ENCODE data around the gene MIGA1.

DNA sequence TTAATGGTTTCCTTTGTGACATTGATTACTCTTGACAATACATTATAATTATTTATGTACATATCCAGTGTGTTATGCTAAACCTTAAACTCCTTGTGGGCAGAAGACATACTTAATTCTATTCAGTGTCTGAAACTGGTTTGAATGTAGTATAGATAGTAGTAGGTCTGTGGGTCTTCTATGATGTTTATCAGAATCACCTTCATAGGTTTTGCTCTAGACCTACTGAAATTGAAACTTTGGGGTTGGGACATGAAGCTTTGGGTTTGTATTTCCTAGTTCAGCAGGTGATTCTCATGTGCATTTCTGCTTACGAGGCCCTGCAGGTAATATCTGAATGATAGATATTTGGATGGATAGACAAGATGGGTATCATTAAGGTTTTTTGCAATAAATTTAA lies 48.6 kb downstream of the MIGA1 start:
- TF ChIP-seq, protein P1, sequence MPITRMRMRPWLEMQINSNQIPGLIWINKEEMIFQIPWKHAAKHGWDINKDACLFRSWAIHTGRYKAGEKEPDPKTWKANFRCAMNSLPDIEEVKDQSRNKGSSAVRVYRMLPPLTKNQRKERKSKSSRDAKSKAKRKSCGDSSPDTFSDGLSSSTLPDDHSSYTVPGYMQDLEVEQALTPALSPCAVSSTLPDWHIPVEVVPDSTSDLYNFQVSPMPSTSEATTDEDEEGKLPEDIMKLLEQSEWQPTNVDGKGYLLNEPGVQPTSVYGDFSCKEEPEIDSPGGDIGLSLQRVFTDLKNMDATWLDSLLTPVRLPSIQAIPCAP (CRISPR knock-in tag; IDR thresholded peaks at IDR 0.05; ENCODE audit: low read depth), result no peak
- TF ChIP-seq ZNF746 (CRISPR knock-in tag; IDR thresholded peaks at IDR 0.05), result no peak
- TF ChIP-seq ZBTB4 (CRISPR knock-in tag; IDR thresholded peaks at IDR 0.05; ENCODE audit: borderline replicate concordance), result no peak
- TF ChIP-seq, protein P2, sequence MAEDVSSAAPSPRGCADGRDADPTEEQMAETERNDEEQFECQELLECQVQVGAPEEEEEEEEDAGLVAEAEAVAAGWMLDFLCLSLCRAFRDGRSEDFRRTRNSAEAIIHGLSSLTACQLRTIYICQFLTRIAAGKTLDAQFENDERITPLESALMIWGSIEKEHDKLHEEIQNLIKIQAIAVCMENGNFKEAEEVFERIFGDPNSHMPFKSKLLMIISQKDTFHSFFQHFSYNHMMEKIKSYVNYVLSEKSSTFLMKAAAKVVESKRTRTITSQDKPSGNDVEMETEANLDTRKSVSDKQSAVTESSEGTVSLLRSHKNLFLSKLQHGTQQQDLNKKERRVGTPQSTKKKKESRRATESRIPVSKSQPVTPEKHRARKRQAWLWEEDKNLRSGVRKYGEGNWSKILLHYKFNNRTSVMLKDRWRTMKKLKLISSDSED (CRISPR knock-in tag; IDR thresholded peaks at IDR 0.05), result no peak

Data from HepG2 (cell line).